Activated CD4-positive, alpha-beta T cell treated with anti-CD3 and anti-CD28 coated beads, Interleukin-10, Interleukin-2, amounts not matched to agents 100 ng/mL and 50 ng/mL, durations not matched to agents 16 hours and 8 hours (primary cell): Measurements from ENCODE around the gene UTS2B.
A peak's percentile ranks its signal among the peaks of the same experiment; 100 is the strongest.

ENCODE experiments used
- DNase-seq: peaks from one replicate; pipeline ENCODE4 v3.0.0-alpha.2; 2020

The UTS2B gene

GRCh38 chr3:191320316-191320715, 10.0 kb downstream of the UTS2B start:
- no peak for DNase-seq

GRCh38 chr3:191316876-191317603, 13.3 kb downstream of the UTS2B start:
- DNase-seq, result no peak

- no peak for DNase-seq
These were observed 16.1 kb downstream of the UTS2B start for GRCh38 chr3:191314109-191314728.

- no peak for DNase-seq
These were observed 17.0 kb downstream of the UTS2B start for GRCh38 chr3:191313296-191313695.

GRCh38 chr3:191307341-191307740, 23.0 kb downstream of the UTS2B start:
- no peak for DNase-seq

GRCh38 chr3:191306428-191306827, 23.9 kb downstream of the UTS2B start:
- DNase-seq, result no peak

- DNase-seq, result no peak
These were observed 26.7 kb downstream of the UTS2B start for GRCh38 chr3:191303596-191303995.

- no peak for DNase-seq
These were observed 27.9 kb downstream of the UTS2B start for GRCh38 chr3:191302451-191302850.

- DNase-seq, result no peak
These were observed 28.4 kb downstream of the UTS2B start for GRCh38 chr3:191301782-191302411.

- no peak for DNase-seq
These were observed 29.3 kb downstream of the UTS2B start for GRCh38 chr3:191301017-191301416.

- DNase-seq, result no peak
These were observed 29.9 kb downstream of the UTS2B start for GRCh38 chr3:191300422-191300821.

- no peak for DNase-seq
These were observed 31.5 kb downstream of the UTS2B start for GRCh38 chr3:191298846-191299245.

- DNase-seq, result no peak
These were observed 34.2 kb downstream of the UTS2B start for GRCh38 chr3:191296041-191296541.

- no peak for DNase-seq
These were observed 36.0 kb downstream of the UTS2B start for GRCh38 chr3:191294291-191294690.

- DNase-seq, result no peak
These were observed 37.9 kb downstream of the UTS2B start for GRCh38 chr3:191292243-191293015.

GRCh38 chr3:191290311-191291025, 39.9 kb downstream of the UTS2B start:
- no peak for DNase-seq

- DNase-seq, result peak; percentile 40
These were observed 46.9 kb downstream of the UTS2B start for GRCh38 chr3:191283400-191283799.

- no peak for DNase-seq
These were observed 47.8 kb downstream of the UTS2B start for GRCh38 chr3:191282251-191283185.

GRCh38 chr3:191280882-191281281, 49.4 kb downstream of the UTS2B start:
- DNase-seq, result no peak

GRCh38 chr3:191280111-191280510, 50.2 kb downstream of the UTS2B start:
- DNase-seq, result no peak

- no peak for DNase-seq
These were observed 54.6 kb downstream of the UTS2B start for GRCh38 chr3:191275751-191276150.
